Measurements from ENCODE around the gene HS3ST2.
A peak's percentile ranks its signal among the peaks of the same experiment; 100 is the strongest.
"Not testable (repeated sequence)": the region's sequence is repeated elsewhere in the genome, so short reads cannot be mapped to it uniquely, and the experiment has no call there.

The HS3ST2 gene

GRCh38 chr16:22789281-22789945, 24.5 kb upstream of the HS3ST2 start:
- Mint-ChIP-seq H3K4me1 (ENCODE audit: low read depth) (peaks cover 5% of the 10 kb centered on the region), H3K27me3 (peaks cover 29% of the 10 kb centered on the region), H3K4me3 (no peak overlapping the region), H3K36me3 (ENCODE audit: low read depth) (no peaks in the 10 kb centered on the region), H3K9me3 (peaks cover 8% of the 10 kb centered on the region), H3K27ac (no peak overlapping the region)

GRCh38 chr16:22797551-22797950, 16.4 kb upstream of the HS3ST2 start:
- Mint-ChIP-seq H3K4me1 (ENCODE audit: low read depth) (no peaks in the 10 kb centered on the region), H3K9me3 (peaks cover 4% of the 10 kb centered on the region), H3K27me3 (peaks cover 17% of the 10 kb centered on the region), H3K36me3 (ENCODE audit: low read depth) (no peaks in the 10 kb centered on the region), H3K4me3 (no peak overlapping the region), H3K27ac (no peak overlapping the region)

- Mint-ChIP-seq H3K27me3 (peaks cover 27% of the 10 kb centered on the region), H3K4me3 (no peak overlapping the region), H3K36me3 (ENCODE audit: low read depth) (no peaks in the 10 kb centered on the region), H3K4me1 (ENCODE audit: low read depth) (no peaks in the 10 kb centered on the region), H3K27ac (no peak overlapping the region), H3K9me3 (no peaks in the 10 kb centered on the region)
Measured at GRCh38 chr16:22799113-22799512, 14.8 kb upstream of the HS3ST2 start.

GRCh38 chr16:22804893-22805292, 9.1 kb upstream of the HS3ST2 start:
- H3K4me1 Mint-ChIP-seq (ENCODE audit: low read depth): no peaks in the 10 kb centered on the region
- no peak overlapping the region for H3K4me3 Mint-ChIP-seq
- H3K27ac Mint-ChIP-seq: no peak overlapping the region
- no peaks in the 10 kb centered on the region for H3K36me3 Mint-ChIP-seq (ENCODE audit: low read depth)
- H3K27me3 Mint-ChIP-seq: peaks cover 19% of the 10 kb centered on the region
- H3K9me3 Mint-ChIP-seq: no peaks in the 10 kb centered on the region

GRCh38 chr16:22805326-22805725, 8.6 kb upstream of the HS3ST2 start:
- Mint-ChIP-seq H3K36me3 (ENCODE audit: low read depth) (no peaks in the 10 kb centered on the region), H3K27me3 (peaks cover 22% of the 10 kb centered on the region), H3K9me3 (no peaks in the 10 kb centered on the region), H3K4me3 (no peak overlapping the region), H3K4me1 (ENCODE audit: low read depth) (no peaks in the 10 kb centered on the region), H3K27ac (no peak overlapping the region)

- Mint-ChIP-seq H3K9me3 (no peaks in the 10 kb centered on the region), H3K4me3 (no peak overlapping the region), H3K36me3 (ENCODE audit: low read depth) (no peaks in the 10 kb centered on the region), H3K27me3 (peaks cover 29% of the 10 kb centered on the region), H3K4me1 (ENCODE audit: low read depth) (no peaks in the 10 kb centered on the region), H3K27ac (no peak overlapping the region)
Measured at GRCh38 chr16:22806811-22807210, 7.2 kb upstream of the HS3ST2 start.

- Mint-ChIP-seq H3K27me3 (peaks cover 43% of the 10 kb centered on the region), H3K9me3 (no peaks in the 10 kb centered on the region), H3K36me3 (ENCODE audit: low read depth) (no peaks in the 10 kb centered on the region), H3K4me3 (no peak overlapping the region), H3K27ac (no peak overlapping the region), H3K4me1 (ENCODE audit: low read depth) (peaks cover 4% of the 10 kb centered on the region)
Measured at GRCh38 chr16:22810226-22810625, 3.7 kb upstream of the HS3ST2 start.

GRCh38 chr16:22813223-22813947, 577 bp upstream of the HS3ST2 start:
- Mint-ChIP-seq H3K27me3 (peaks cover 61% of the 10 kb centered on the region), H3K4me1 (ENCODE audit: low read depth) (peaks cover 4% of the 10 kb centered on the region), H3K27ac (no peak overlapping the region), H3K36me3 (ENCODE audit: low read depth) (no peaks in the 10 kb centered on the region), H3K9me3 (no peaks in the 10 kb centered on the region), H3K4me3 (no peak overlapping the region)

GRCh38 chr16:22814711-22815105, 746 bp downstream of the HS3ST2 start:
- H3K27me3 Mint-ChIP-seq: peaks cover 61% of the 10 kb centered on the region
- no peaks in the 10 kb centered on the region for H3K36me3 Mint-ChIP-seq (ENCODE audit: low read depth)
- no peak overlapping the region for H3K4me3 Mint-ChIP-seq
- H3K9me3 Mint-ChIP-seq: no peaks in the 10 kb centered on the region
- H3K4me1 Mint-ChIP-seq (ENCODE audit: low read depth): peaks cover 4% of the 10 kb centered on the region
- H3K27ac Mint-ChIP-seq: no peak overlapping the region

- Mint-ChIP-seq H3K9me3 (no peaks in the 10 kb centered on the region), H3K27me3 (peaks cover 55% of the 10 kb centered on the region), H3K4me3 (no peak overlapping the region), H3K36me3 (ENCODE audit: low read depth) (no peaks in the 10 kb centered on the region), H3K4me1 (ENCODE audit: low read depth) (peaks cover 4% of the 10 kb centered on the region), H3K27ac (no peak overlapping the region)
Measured at GRCh38 chr16:22815863-22816262, 1.9 kb downstream of the HS3ST2 start.

GRCh38 chr16:22816475-22816874, 2.5 kb downstream of the HS3ST2 start:
- no peaks in the 10 kb centered on the region for H3K9me3 Mint-ChIP-seq
- no peak overlapping the region for H3K4me3 Mint-ChIP-seq
- peaks cover 4% of the 10 kb centered on the region for H3K4me1 Mint-ChIP-seq (ENCODE audit: low read depth)
- H3K27ac Mint-ChIP-seq: no peak overlapping the region
- peaks cover 53% of the 10 kb centered on the region for H3K27me3 Mint-ChIP-seq
- no peaks in the 10 kb centered on the region for H3K36me3 Mint-ChIP-seq (ENCODE audit: low read depth)

- H3K4me3 Mint-ChIP-seq; H3K36me3 Mint-ChIP-seq (ENCODE audit: low read depth); H3K9me3 Mint-ChIP-seq; H3K4me1 Mint-ChIP-seq (ENCODE audit: low read depth); H3K27ac Mint-ChIP-seq: not testable (repeated sequence)
- H3K27me3 Mint-ChIP-seq: peaks cover 31% of the 10 kb centered on the region
Measured at GRCh38 chr16:22818736-22819135, 4.8 kb downstream of the HS3ST2 start.

GRCh38 chr16:22838681-22839080, 24.7 kb downstream of the HS3ST2 start:
- H3K27me3 Mint-ChIP-seq: peaks cover 28% of the 10 kb centered on the region
- H3K36me3 Mint-ChIP-seq (ENCODE audit: low read depth): no peaks in the 10 kb centered on the region
- H3K27ac Mint-ChIP-seq: no peak overlapping the region
- H3K4me3 Mint-ChIP-seq: no peak overlapping the region
- H3K4me1 Mint-ChIP-seq (ENCODE audit: low read depth): no peaks in the 10 kb centered on the region
- no peaks in the 10 kb centered on the region for H3K9me3 Mint-ChIP-seq

GRCh38 chr16:22842031-22842430, 28.1 kb downstream of the HS3ST2 start:
- H3K27me3 Mint-ChIP-seq: peaks cover 32% of the 10 kb centered on the region
- not testable (repeated sequence) for H3K9me3 Mint-ChIP-seq; H3K4me3 Mint-ChIP-seq; H3K36me3 Mint-ChIP-seq (ENCODE audit: low read depth); H3K27ac Mint-ChIP-seq; H3K4me1 Mint-ChIP-seq (ENCODE audit: low read depth)

GRCh38 chr16:22843122-22843521, 29.2 kb downstream of the HS3ST2 start:
- H3K27me3 Mint-ChIP-seq: peaks cover 32% of the 10 kb centered on the region
- H3K27ac Mint-ChIP-seq: no peak overlapping the region
- H3K4me1 Mint-ChIP-seq (ENCODE audit: low read depth): no peaks in the 10 kb centered on the region

GRCh38 chr16:22843856-22844255, 29.9 kb downstream of the HS3ST2 start:
- Mint-ChIP-seq H3K9me3 (no peaks in the 10 kb centered on the region), H3K36me3 (ENCODE audit: low read depth) (no peaks in the 10 kb centered on the region), H3K4me3 (no peak overlapping the region), H3K27me3 (peaks cover 27% of the 10 kb centered on the region), H3K4me1 (ENCODE audit: low read depth) (no peaks in the 10 kb centered on the region), H3K27ac (peak overlapping the region; percentile 22)

More at GRCh38 chr16:22843122-22843521, 29.2 kb downstream of the HS3ST2 start:
- Mint-ChIP-seq H3K9me3 (no peaks in the 10 kb centered on the region), H3K4me3 (no peak overlapping the region), H3K36me3 (ENCODE audit: low read depth) (no peaks in the 10 kb centered on the region)

Data from stimulated activated naive CD8-positive, alpha-beta T cell treated with anti-CD3 and anti-CD28 coated beads, Interleukin-15, Interleukin-2, amounts not matched to agents 100 ng/mL and 50 ng/mL, for 24 hours (primary cell).